H9 (cell line): Measurements from ENCODE around the gene IKBKG. TPM values are rescaled to one million over a fixed set of nuclear protein-coding genes. Genes with fewer than 3 reads are reported as not detected.
"Not testable (repeated sequence)": the region's sequence is repeated elsewhere in the genome, so short reads cannot be mapped to it uniquely, and the experiment has no call there.

ENCODE experiments used
- DNase-seq: peaks from one replicate; pipeline ENCODE4 v3.0.0-alpha.2; 2017
- H2AFZ ChIP-seq: one replicate; pipeline ENCODE4 v1.6.1; 2013; ENCODE audit warnings: mild to moderate bottlenecking, low read length, control low read depth, moderate library complexity
- H2AK5ac ChIP-seq: 2 replicates; pipeline ENCODE4 v1.6.1; 2013; ENCODE audit warnings: low read length, control low read depth, mixed read lengths; ENCODE audit not compliant: insufficient read length
- H2BK120ac ChIP-seq: one replicate; pipeline ENCODE4 v1.6.1; 2013; ENCODE audit warnings: low read depth, mild to moderate bottlenecking, low read length, control low read depth, inconsistent platforms; ENCODE audit not compliant: poor library complexity, severe bottlenecking
- H2BK12ac ChIP-seq: 2 replicates; pipeline ENCODE4 v1.6.1; 2013; ENCODE audit warnings: low read length, control low read depth, mixed read lengths, low read depth; ENCODE audit not compliant: insufficient read length
- H2BK15ac ChIP-seq: 2 replicates; pipeline ENCODE4 v1.6.1; 2013; ENCODE audit warnings: low read depth, low read length, control low read depth
- H2BK20ac ChIP-seq: one replicate; pipeline ENCODE4 v1.6.1; 2013; ENCODE audit warnings: low read depth, mild to moderate bottlenecking, low read length, control low read depth, inconsistent platforms; ENCODE audit not compliant: poor library complexity, severe bottlenecking
- H2BK5ac ChIP-seq: 2 replicates; pipeline ENCODE4 v1.6.1; 2013; ENCODE audit warnings: low read length, control low read depth, mixed read lengths; ENCODE audit not compliant: insufficient read length
- H3K14ac ChIP-seq: 2 replicates; pipeline ENCODE4 v1.6.1; 2013; ENCODE audit warnings: low read length, control low read depth; ENCODE audit not compliant: insufficient read depth
- H3K18ac ChIP-seq: 2 replicates; pipeline ENCODE4 v1.6.1; 2013; ENCODE audit warnings: low read depth, mild to moderate bottlenecking, mixed read lengths, low read length, control low read depth; ENCODE audit not compliant: insufficient read length
- H3K23ac ChIP-seq: 2 replicates; pipeline ENCODE4 v1.6.1; 2013; ENCODE audit warnings: low read length, control low read depth, mixed read lengths, low read depth; ENCODE audit not compliant: insufficient read length
- H3K23me2 ChIP-seq: 2 replicates; pipeline ENCODE4 v1.6.1; 2013; ENCODE audit warnings: low read depth, mild to moderate bottlenecking, mixed read lengths, low read length, control low read depth; ENCODE audit not compliant: insufficient read length, poor library complexity, severe bottlenecking
- H3K27ac ChIP-seq: 2 replicates; pipeline ENCODE4 v1.5.1; 2013; ENCODE audit warnings: low read length, control low read depth, mixed read lengths, low read depth; ENCODE audit not compliant: insufficient read length
- H3K27me3 ChIP-seq: 2 replicates; pipeline ENCODE4 v1.6.1; 2013; ENCODE audit warnings: low read length, control low read depth, inconsistent platforms; ENCODE audit not compliant: insufficient read depth
- H3K4ac ChIP-seq: 2 replicates; pipeline ENCODE4 v1.6.1; 2013; ENCODE audit warnings: low read depth, mild to moderate bottlenecking, control low read depth, inconsistent platforms, low read length, moderate library complexity
- H3K4me1 ChIP-seq: 2 replicates; pipeline ENCODE4 v1.6.1; 2013; ENCODE audit warnings: low read length, control low read depth, inconsistent platforms; ENCODE audit not compliant: insufficient read depth
- H3K4me2 ChIP-seq: 2 replicates; pipeline ENCODE4 v1.6.1; 2013; ENCODE audit warnings: low read length, control low read depth, mixed read lengths; ENCODE audit not compliant: insufficient read length, insufficient read depth
- H3K56ac ChIP-seq: 2 replicates; pipeline ENCODE4 v1.6.1; 2013; ENCODE audit warnings: low read depth, mild to moderate bottlenecking, mixed read lengths, low read length, control low read depth; ENCODE audit not compliant: insufficient read length
- H3K79me1 ChIP-seq: 2 replicates; pipeline ENCODE4 v1.6.1; 2013; ENCODE audit warnings: low read depth, mild to moderate bottlenecking, moderate library complexity, low read length, control low read depth, inconsistent platforms; ENCODE audit not compliant: insufficient read depth, poor library complexity, severe bottlenecking
- H3K79me2 ChIP-seq: 2 replicates; pipeline ENCODE4 v1.6.1; 2013; ENCODE audit warnings: low read length, control low read depth, inconsistent platforms; ENCODE audit not compliant: insufficient read depth
- H3K9ac ChIP-seq: 2 replicates; pipeline ENCODE4 v1.6.1; 2013; ENCODE audit warnings: low read length, control low read depth, mixed read lengths; ENCODE audit not compliant: insufficient read length; ENCODE audit errors: extremely low read depth
- H3K9me3 ChIP-seq: one replicate; pipeline ENCODE4 v1.6.1; 2013; ENCODE audit warnings: low read depth, low read length, inconsistent platforms; ENCODE audit not compliant: control insufficient read depth
- H3T11ph ChIP-seq: one replicate; pipeline ENCODE4 v1.6.1; 2013; ENCODE audit warnings: mild to moderate bottlenecking, low read length, control low read depth, inconsistent platforms
- H4K20me1 ChIP-seq: one replicate; pipeline ENCODE4 v1.6.1; 2013; ENCODE audit not compliant: control insufficient read depth, insufficient read length, insufficient read depth
- H4K5ac ChIP-seq: 2 replicates; pipeline ENCODE4 v1.6.1; 2013; ENCODE audit warnings: low read depth, mild to moderate bottlenecking, mixed read lengths, low read length, control low read depth; ENCODE audit not compliant: insufficient read length
- H4K8ac ChIP-seq: replicated peaks from 2 replicates; pipeline ENCODE4 v1.6.1; 2013; ENCODE audit warnings: low read length, control low read depth, mixed read lengths, low read depth; ENCODE audit not compliant: insufficient read length
- H4K91ac ChIP-seq: 2 replicates; pipeline ENCODE4 v1.6.1; 2013; ENCODE audit warnings: low read depth, mild to moderate bottlenecking, moderate library complexity, mixed read lengths, low read length, control low read depth; ENCODE audit not compliant: insufficient read length
- H3K27ac Mint-ChIP-seq, 3 experiments: 2 replicates in 2 of 3; 3 replicates in 1 of 3; pipeline ENCODE4 v1.8.0; 2020 to 2021; ENCODE audit warnings: mixed read lengths in 3 of 3, mild to moderate bottlenecking in 1 of 3, moderate library complexity in 1 of 3
- H3K27me3 Mint-ChIP-seq: 2 replicates; pipeline ENCODE4 v1.8.0; 2021; ENCODE audit warnings: low read depth, mild to moderate bottlenecking, moderate library complexity, mixed read lengths
- H3K36me3 Mint-ChIP-seq, 3 experiments: 2 replicates in 2 of 3; 3 replicates in 1 of 3; pipeline ENCODE4 v1.8.0; 2020 to 2021; ENCODE audit warnings: low read depth in 3 of 3, mixed read lengths in 3 of 3; ENCODE audit not compliant: insufficient read depth in 1 of 3
- H3K4me1 Mint-ChIP-seq, 2 experiments: 2 replicates each; pipeline ENCODE4 v1.8.0; 2020; ENCODE audit warnings: mixed read lengths in 2 of 2
- H3K4me3 Mint-ChIP-seq, 2 experiments: 2 replicates in 1 of 2; 3 replicates in 1 of 2; pipeline ENCODE4 v1.8.0; 2020 to 2021; ENCODE audit warnings: mild to moderate bottlenecking in 2 of 2, mixed read lengths in 2 of 2, moderate library complexity in 1 of 2
- H3K9me3 Mint-ChIP-seq, 2 experiments: 2 replicates in 1 of 2; 3 replicates in 1 of 2; pipeline ENCODE4 v1.8.0; 2020; ENCODE audit warnings: mild to moderate bottlenecking in 2 of 2, mixed read lengths in 2 of 2, moderate library complexity in 1 of 2
- WGBS: extraction: QIAGEN DNeasy Blood & Tissue Kit; methylation state at CpG from one replicate; pipeline ENCODE4 v1.1.7; 2013; ENCODE audit warnings: missing lambda C conversion rate, low lambda C conversion rate, mixed read lengths; ENCODE audit not compliant: insufficient read length; ENCODE audit errors: extremely low coverage; 5-methylcytosine and 5-hydroxymethylcytosine counted together
- total RNA-seq: library from RNA; stranded (reverse); gene quantifications from 2 replicates; pipeline ENCODE4 v1.2.1, GENCODE V29; 2021
- TF ChIP-seq, protein P1 (sequence below): fragments of 200-600 bp; sonication (generic); conservative IDR thresholded peaks from 3 replicates; pipeline ENCODE4 v1.8.0; 2021; ENCODE audit warnings: antibody characterized with exemption, mild to moderate bottlenecking

The IKBKG gene
- total RNA-seq, 1 experiment from 2014 or later = 17.8 TPM

DNA sequence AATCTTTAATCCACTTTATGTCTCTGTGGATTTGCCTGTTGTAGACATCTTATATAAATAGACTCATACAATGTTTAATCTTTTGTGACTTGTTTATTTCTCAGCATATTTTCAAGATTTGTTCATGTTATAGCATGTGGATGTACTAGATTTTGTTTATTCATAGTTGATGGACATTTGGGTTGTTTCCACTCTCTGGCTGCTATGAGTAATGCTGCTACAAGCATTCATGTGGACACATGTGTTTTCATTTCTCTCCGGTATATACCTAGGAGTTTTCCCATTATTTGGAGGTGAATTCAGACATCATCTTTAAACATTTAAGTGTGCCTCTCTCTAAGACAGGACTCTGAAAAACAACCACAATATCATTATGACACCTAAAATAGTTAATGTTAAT lies 2.3 kb downstream of the IKBKG start:
- Histone ChIP-seq H3K79me2 (peaks cover 3% of the 10 kb centered on the region; the same call in 1 of the 2 replicates), H3T11ph (no peak overlapping the region), H3K27me3 (no peaks in the 10 kb centered on the region), H4K5ac (no peak overlapping the region), H2AFZ (no peak overlapping the region), H3K4me1 (no peaks in the 10 kb centered on the region), H2AK5ac (no peak overlapping the region), H4K91ac (no peak overlapping the region), H3K23ac (no peak overlapping the region), H3K79me1 (no peaks in the 10 kb centered on the region), H3K56ac (no peak overlapping the region), H3K9me3 (peaks cover 33% of the 10 kb centered on the region), H2BK12ac (no peak overlapping the region), H4K8ac (no peak overlapping the region), H2BK5ac (no peak overlapping the region), H3K4ac (no peak overlapping the region), H3K14ac (no peak overlapping the region), H3K23me2 (peaks cover 6% of the 10 kb centered on the region), H2BK15ac (no peak overlapping the region), H2BK120ac (no peak overlapping the region), H3K9ac (no peak overlapping the region), H2BK20ac (no peak overlapping the region), H4K20me1 (no peaks in the 10 kb centered on the region), H3K18ac (no peak overlapping the region), H3K4me2 (no peak overlapping the region), H3K27ac (no peak overlapping the region)
- no peak for DNase-seq
- peaks cover 4 to 12% of the 10 kb centered on the region in 2 experiments for H3K4me1 Mint-ChIP-seq
- TF ChIP-seq, protein P1, sequence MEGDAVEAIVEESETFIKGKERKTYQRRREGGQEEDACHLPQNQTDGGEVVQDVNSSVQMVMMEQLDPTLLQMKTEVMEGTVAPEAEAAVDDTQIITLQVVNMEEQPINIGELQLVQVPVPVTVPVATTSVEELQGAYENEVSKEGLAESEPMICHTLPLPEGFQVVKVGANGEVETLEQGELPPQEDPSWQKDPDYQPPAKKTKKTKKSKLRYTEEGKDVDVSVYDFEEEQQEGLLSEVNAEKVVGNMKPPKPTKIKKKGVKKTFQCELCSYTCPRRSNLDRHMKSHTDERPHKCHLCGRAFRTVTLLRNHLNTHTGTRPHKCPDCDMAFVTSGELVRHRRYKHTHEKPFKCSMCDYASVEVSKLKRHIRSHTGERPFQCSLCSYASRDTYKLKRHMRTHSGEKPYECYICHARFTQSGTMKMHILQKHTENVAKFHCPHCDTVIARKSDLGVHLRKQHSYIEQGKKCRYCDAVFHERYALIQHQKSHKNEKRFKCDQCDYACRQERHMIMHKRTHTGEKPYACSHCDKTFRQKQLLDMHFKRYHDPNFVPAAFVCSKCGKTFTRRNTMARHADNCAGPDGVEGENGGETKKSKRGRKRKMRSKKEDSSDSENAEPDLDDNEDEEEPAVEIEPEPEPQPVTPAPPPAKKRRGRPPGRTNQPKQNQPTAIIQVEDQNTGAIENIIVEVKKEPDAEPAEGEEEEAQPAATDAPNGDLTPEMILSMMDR = no peak
- H3K4me3 Mint-ChIP-seq = peak overlapping the region in 1 of 2 experiments; percentile 46; a peak in 1 of 5 replicates
- H3K27ac Mint-ChIP-seq = no peak overlapping the region
- H3K27me3 Mint-ChIP-seq = no peaks in the 10 kb centered on the region; the same call in 1 of the 2 replicates
- no CpG with 5 or more reads among the region's 1 CpG for WGBS
- H3K36me3 Mint-ChIP-seq = peaks cover 23 to 52% (median 45%) of the 10 kb centered on the region in 3 experiments
- peaks cover 68 to 76% of the 10 kb centered on the region in 2 experiments for H3K9me3 Mint-ChIP-seq

DNA sequence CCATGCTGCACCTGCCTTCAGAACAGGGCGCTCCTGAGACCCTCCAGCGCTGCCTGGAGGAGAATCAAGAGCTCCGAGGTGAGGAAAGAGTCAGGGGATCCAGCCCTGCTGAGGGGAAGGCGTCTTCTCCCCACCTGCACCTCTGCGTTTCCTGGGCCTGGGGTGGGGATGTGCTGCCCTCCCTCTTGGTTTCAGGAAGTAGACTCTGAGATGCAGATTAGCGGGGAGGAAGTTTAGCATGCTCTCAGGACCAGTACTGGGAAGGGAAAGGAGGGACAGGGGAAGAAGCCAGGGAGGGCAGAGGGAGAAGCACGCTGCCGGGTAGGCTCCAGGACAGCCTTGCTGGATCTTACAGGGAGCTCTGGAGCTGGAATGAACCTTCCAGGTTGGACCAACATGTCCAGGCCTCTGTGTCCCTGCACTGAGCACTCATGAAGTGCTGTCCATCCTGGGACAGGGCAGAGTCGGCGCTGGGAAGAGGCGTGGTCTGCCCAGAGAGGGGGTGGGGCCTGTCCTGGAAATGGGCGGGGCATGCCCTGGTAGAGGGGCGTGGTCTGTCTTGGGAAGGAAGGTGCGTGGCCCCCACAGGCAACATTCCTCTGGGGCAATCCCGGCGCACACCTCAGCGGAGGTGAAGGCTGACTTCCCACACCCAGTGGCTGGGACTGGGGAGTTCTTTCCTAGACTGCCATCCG lies 4.8 kb downstream of the IKBKG start:
- H4K91ac ChIP-seq, H3K18ac ChIP-seq, H3K56ac ChIP-seq, H2BK20ac ChIP-seq, H4K5ac ChIP-seq, DNase-seq, H3K27ac Mint-ChIP-seq, H3K9ac ChIP-seq, H3K23ac ChIP-seq, H2AK5ac ChIP-seq, H3K23me2 ChIP-seq, H3K14ac ChIP-seq, H2AFZ ChIP-seq, H3K4me1 ChIP-seq, H3K79me1 ChIP-seq, H3K79me2 ChIP-seq, H4K8ac ChIP-seq, H3T11ph ChIP-seq, H3K27me3 ChIP-seq, H3K27me3 Mint-ChIP-seq, H3K27ac ChIP-seq, H4K20me1 ChIP-seq, H3K4me1 Mint-ChIP-seq, H2BK5ac ChIP-seq, H2BK15ac ChIP-seq, H2BK120ac ChIP-seq, H3K4me2 ChIP-seq, H3K4ac ChIP-seq, H2BK12ac ChIP-seq: not testable (repeated sequence)
- H3K36me3 Mint-ChIP-seq = peaks cover 18 to 45% (median 38%) of the 10 kb centered on the region in 3 experiments
- peaks cover 27% of the 10 kb centered on the region for H3K9me3 ChIP-seq
- WGBS = no CpG with 5 or more reads among the region's 18 CpGs
- peaks cover 60 to 67% of the 10 kb centered on the region in 2 experiments for H3K9me3 Mint-ChIP-seq
- H3K4me3 Mint-ChIP-seq = peak overlapping the region in 1 of 2 experiments; percentile 20; a peak in 1 of 5 replicates
